Stimulated activated CD4-positive, alpha-beta T cell treated with anti-CD3 and anti-CD28 coated beads, Interleukin-4, amount 100 ng/mL, for 24 hours (primary cell): ENCODE measurements around the gene HPN.
"Not testable (repeated sequence)": the region's sequence is repeated elsewhere in the genome, so short reads cannot be mapped to it uniquely, and the experiment has no call there.

ENCODE experiments used
- DNase-seq: peaks from one replicate; pipeline ENCODE4 v3.0.0-alpha.2; 2020

Gene HPN

DNA sequence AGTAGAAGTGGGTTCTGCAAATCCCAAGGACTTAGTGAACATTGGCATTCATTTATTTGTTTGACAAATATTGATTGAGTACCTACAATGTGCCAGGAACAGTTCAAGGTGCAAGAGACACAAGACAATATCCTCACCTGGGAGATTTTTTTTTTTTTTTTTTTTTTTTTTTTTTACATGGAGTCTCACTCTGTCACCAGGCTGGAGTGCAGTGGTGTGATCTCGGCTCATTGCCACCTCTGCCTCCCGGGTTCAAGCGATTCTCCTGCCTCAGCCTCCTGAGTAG lies 13.0 kb upstream of the HPN start:
- not testable (repeated sequence) for DNase-seq

DNA sequence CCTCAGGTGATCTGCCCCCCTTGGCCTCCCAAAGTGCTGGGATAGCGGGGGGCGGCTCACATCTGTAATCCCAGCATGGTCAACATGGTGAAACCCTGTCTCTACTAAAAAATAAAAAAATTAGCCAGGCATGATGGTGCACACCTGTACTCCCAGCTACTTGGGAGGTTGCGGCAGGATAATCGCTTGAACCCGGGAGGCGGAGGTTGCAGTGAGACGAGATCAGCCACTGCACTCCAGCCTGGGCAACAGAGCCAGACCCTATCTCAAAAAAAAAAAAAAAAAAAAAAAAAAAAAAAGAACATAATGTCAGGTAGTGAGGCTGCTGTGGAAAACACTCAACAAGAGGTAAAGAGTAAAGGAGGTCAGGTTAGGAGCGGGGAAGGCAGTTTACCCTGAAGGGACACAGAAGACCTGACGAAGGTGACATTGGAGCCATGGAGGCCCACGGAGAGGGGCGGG lies 12.2 kb upstream of the HPN start:
- not testable (repeated sequence) for DNase-seq

DNA sequence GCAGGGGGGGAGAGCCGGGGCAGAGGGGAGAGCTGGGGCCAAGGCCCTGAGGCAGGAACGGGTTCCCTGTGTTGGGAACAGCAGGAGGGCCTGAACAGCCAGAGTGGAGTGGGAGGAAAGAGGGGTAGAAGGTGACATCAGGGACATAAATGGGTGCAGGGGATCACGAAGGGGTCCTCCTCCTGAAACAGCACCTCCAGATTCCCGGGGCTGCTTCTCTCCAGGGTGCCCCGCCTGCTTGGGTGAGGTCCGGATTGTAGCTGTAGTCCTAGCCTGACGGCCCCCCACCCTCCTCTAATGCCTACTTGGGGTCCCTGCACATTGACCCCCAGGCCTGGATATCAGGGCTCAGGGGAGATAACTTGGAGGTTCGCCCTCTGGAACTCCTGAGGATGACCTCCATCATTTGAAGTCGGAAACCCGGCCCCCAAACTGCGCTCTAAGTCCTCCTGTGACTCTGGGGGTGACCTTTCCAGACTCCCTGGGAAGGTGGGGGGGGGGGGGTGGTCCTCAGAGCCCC lies 11.7 kb upstream of the HPN start:
- no peak for DNase-seq

DNA sequence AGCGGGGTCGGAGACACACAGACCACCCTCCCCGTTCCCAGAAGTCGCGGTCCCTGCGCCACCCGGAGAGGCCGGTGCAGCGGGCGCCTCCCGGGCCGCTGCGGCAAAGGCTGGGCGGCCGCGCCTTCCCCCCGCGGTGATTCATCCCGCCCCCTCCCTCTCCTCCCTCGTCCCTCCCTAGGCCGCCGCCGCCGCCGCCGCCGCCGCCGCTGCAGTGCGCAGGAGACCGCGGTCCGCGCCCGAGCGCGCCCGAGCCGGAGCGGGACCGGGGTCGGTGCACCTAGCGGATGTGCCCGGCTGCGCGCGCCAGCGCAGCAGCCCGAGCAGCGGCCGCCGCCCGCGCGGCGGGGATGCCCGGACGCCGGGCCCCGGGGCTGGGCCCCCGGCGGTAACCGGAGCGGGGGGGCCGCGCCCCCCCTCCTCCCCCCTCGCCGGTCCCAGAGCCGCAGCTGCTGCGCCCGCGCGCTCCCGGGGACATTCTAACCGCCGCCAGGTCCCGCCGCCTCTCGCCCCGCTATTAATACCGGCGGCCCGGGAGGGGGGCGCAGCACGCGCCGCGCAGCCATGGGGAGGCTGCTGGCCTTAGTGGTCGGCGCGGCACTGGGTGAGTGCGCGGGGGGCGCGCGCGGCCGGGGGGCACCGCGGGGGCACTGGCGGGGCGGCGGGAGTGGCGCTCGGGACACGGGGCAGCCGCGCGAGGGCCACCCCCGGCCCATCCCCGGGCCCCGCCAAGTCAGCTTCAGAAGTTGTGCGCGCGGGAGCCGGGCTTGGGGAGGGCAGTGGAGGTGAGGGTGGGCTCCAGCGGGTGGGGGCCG lies 11.1 kb upstream of the HPN start, which contains the start of gene SCN1B:
SCN1B (plus strand) TSS at position 214 of the 815 bp plus-strand sequence; CDS start at position 565, 351 bp downstream.
- DNase-seq: peak; percentile 67

DNA sequence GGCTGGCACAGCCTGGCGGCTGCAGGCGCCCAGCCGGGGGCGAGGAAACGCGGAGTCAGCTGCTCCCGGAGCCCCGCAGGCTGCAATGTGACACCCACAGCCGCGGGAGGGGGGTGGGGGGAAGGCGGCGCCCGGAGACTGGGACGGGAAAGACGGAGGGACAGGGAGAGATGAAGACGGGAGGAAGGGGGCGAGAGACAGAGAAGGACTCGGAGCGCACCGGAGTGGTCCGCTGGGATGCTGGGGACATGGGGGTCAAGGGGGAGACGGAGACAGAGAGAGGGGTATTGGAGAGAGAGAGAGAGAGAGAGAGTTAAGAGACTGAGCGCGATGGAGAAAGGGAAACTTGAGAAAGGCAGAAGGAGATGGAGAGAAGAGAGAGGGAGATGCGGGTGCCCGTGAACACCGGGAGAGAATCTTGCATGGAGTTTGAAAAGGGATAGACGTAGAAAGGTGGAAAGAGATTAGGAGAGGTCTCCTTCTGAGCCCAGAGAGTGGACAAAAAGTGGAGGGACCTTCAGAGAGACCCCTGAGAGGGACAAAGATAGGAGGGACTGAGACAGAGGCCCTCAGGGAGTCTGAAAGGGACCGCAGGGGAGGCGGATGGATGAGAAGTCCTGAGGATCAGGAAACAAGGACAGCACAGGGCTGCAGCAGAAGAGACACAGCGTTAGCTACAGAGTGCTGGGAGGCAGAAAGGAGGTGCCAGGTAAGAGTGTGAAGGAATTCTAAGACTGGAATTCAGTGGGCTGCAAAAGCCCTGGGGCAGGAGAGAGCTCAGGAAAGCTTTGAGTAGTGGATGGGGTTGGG lies 10.2 kb upstream of the HPN start:
- DNase-seq: no peak

DNA sequence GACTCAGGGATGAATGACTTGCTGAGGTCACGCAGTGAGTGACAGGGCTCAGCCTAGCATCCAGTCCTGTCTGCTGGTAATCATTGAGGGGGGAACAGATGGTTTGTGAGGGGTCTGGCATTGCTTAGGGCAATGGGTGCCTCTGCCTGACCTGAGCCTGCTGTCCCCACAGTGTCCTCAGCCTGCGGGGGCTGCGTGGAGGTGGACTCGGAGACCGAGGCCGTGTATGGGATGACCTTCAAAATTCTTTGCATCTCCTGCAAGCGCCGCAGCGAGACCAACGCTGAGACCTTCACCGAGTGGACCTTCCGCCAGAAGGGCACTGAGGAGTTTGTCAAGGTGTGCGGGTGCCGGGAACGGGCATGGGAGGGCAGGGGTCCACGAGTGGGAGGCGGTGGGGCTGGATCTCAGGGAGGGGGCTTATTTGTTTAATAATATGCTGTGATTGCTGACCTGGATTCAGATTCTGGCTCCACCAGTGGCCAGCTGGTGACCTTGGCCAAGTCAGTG lies 9.1 kb upstream of the HPN start:
- no peak for DNase-seq

DNA sequence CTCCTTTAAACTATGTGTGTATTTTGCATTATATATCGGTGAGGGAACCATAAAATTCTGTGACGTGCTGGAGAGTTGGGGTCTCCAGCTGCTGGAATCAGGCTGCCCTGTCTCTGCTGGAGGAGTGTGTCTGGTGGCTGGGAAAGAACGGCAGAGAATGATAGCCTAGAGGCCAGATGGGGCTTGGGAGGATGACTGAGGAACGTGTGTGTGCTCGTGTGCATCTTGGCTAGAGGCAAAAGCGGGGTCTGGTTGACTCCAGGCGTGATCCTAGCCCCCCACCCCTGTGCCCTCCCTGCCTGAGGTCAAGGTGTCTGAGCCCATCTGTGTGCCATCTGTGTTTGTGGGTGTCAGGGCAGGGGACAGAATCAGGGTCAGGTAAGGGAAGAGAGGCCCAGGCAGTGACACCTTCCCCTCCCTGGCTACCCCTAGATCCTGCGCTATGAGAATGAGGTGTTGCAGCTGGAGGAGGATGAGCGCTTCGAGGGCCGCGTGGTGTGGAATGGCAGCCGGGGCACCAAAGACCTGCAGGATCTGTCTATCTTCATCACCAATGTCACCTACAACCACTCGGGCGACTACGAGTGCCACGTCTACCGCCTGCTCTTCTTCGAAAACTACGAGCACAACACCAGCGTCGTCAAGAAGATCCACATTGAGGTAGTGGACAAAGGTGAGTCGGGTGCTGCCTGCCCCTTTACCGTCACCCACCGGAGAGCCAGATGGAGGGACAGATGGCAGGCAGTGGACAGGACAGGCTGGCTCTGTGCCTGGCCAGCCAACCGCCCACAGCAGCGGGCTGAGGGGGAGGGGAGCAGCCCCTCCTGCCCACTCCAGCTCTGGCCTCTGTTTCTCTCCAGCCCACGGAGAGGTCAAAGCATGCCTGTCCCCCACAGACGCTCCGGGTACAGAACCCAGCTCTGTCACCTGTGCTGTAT lies 8.2 kb upstream of the HPN start:
- DNase-seq: no peak

DNA sequence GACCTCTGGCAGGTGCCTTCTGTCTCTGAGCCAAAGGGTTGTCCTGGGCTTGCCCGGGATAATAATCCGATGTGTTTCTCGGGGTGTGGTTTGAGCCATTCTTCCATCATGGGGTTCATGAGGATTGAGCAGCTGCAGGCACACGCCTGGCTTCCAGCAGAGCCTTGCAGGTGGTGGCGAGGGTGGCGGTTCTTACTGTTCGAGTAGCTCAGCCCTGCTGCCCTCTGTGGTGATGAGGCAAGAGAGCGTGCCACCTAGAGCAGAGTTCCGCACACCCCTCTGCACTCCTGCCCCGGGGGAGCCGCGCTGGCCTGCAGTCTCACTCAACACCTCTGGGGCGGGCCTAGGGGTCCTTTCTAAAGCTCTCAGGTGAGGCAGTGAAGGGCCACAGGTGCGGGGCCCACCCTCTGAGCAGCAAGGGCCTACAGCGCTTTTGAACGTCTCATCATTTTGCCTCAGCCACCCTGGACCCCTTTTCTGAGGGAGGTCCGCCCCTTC lies 7.5 kb upstream of the HPN start:
- DNase-seq: no peak

DNA sequence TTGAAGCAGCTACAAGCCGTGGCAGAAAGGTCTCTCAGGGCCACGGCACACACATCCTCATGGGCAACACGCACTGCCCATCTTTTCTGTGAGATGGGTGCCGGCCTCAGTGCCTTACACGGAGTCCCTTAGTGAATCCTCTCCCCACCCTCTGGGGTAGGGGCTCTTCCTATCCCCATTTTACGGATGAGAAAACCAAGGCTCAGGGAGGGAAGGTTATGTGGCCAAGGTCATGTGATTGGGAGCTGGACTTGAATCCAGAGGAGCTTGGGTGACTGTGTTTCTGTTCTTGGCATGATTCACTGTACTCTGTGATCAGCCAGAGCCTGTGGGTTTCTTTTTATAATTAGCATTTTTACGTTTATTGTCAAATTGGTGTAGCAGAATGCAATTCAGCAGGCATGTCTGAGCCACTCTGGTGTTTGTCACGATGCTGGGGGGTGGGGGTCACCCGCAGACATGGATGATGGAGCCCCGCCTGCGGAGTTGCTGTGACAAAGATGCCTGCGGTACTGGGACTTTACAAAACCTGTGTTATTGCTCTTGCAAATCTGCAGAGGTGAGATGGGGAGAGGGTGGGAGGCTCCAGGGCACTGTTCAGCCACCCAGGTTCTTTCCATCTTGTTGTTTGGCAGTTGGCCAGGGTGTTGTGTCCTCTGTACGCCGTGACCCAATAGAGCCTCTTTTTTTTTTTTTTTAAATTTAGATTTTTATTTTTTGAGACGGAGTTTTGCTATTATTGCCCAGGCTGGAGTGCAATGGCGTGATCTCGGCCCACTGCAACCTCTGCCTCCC lies 6.7 kb upstream of the HPN start:
- DNase-seq: no peak

DNA sequence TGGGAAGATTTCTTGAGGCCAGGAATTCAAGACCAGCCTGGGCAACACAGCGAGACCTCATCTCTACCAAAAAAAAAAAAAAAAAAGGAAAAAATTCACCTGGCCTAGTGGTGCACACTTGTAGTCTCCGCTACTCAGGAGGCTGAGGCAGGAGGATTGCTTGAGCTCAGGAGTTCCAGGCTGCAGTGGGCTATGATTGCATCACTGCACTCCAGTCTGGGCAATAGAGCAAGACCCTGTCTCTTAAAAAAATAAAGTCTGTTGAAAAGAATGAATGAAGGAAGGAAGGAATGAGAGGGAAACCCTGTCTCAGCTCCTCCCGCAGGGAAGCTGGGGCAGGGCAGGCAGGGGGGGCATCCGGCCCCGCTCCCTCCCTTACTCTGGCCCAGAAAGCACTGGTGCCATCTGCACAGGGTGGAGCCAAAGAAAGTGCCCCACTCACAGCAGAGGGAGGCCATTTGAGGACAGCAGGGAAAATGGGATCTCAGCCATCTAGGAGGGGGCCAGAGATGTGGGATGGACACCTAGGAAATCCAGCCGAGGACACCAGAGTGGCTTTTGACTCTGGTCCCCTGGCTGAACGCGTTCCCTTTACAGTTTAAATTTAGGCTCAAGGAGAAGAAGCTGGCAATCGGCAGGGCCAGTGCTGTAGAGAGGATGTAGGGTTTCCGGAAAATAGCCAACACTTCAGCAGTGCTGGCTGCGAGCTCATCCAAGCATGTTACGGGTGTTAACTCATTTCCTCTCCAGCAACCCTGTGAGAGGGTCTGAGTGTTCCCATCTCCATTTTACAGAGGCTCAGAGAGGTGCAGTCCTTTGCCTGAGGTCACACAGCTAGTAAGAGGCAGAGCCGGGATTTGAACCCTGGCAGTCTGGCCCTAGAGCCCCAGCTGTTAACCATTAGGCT lies 3.6 kb upstream of the HPN start:
- no peak for DNase-seq

DNA sequence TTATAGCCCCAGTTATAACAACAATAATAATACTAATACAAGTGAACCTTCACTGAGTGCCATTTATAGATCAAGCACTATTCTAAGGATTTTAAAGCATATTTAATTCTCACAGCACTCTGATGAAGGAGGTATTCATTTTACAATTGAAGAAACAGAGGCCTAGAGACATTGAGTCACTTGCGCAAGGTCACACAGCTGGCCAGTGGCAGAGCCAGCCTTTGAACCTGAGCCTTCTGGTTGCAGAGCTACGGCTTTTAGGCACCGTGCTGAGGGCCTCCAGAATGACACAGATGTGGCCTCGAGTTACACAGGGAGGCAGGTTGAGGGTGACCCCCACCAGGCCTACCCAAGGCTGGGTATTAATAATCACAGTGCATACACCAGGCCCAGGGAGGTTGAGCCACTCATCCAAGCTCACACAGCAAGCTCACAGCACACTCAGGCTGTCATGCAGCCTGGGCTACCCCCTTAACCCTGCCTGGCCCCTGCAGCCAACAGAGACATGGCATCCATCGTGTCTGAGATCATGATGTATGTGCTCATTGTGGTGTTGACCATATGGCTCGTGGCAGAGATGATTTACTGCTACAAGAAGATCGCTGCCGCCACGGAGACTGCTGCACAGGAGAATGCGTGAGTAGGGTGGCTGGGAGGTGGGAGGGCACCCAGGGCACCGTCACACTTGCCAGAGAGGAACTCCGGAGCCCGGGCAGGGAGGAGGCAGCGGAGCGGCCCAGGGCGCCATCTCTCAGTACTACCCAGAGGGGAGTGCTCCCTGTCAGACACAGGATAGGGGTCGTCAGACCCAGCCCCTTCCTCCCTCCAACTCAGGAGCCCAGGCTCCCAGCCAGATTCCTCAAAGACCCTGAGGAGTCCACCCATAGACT lies 2.7 kb upstream of the HPN start:
- DNase-seq: no peak

DNA sequence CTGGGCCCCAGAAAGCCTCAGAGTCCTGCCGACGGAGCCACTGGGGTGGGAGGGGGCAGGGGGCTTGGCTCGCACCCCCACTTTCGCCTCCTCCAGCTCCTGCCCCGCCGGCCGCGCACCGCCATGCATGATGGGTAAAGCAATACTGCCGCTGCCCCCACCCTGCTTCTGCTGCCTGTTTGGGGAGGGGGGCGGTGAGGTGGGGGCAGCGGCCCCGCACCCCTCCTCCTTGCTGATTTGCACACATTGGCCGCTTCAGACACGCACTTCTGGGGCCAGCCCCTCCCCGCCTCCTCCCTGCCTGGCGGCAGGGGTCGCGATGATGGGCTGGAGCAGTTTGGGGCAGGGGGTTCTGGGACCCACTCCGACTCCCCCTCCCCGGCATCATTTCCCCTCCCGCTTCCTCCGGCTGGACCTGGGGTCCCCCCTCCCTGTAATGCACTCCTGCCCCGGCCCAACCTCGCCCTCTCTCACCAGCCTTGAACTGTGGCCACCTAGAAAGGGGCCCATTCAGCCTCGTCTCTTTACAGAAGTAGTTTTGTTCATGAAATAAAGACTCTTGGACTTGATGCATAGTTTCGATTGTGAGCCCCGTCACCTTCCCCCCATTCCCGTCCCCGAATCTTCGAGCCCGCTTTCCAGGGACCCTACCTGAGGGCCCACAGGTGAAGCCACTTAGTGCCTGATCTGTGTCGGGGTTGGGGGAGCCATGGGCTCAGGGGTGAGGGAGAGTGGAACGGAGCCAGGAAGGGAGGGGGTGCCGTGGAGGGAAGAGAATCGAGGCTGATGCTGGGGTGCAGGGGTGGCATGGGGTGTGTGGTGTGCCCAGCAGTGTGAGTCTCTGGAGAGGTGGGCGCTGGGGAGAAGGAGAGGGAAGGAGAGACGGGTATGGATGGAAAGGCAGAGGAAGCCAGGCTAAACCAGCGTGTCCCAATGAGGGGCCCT lies 1.4 kb upstream of the HPN start:
- no peak for DNase-seq

DNA sequence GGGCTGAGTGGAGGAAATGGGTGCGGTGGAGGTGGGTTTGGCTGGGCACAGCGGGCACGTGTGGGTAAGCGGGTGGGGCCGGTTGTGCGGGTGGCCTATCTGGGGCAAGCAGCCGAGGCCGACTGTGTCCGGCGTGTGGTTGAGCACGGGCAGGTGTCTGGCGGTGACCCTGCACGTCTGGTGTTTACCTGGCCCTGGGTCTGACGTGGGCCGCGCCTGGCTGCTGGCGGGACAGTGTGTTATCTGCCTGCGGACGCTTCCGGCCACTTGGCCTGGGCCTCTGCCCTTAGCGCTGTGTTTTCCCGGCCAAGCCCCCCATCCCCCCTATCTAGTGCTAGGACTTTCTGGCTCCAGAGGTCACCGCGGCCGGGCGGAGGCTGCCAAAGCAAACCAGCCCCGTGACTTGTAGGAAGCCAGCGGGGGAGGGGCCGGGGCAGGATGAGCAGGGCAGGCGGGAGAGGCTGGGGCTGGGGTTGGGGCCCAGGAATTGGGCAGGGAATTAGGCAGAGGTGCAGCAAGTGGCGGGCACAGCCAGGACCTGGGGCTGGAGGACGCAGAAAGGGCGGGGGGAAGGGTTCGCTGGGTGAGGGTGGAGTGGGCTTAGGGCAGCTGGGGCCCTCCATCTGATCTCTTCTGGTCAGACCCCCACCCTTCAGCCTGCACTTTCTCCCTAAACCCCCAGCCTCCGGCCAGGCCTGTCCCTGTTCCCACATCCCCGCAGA lies 534 bp upstream of the HPN start:
- DNase-seq: peak; percentile 30

DNA sequence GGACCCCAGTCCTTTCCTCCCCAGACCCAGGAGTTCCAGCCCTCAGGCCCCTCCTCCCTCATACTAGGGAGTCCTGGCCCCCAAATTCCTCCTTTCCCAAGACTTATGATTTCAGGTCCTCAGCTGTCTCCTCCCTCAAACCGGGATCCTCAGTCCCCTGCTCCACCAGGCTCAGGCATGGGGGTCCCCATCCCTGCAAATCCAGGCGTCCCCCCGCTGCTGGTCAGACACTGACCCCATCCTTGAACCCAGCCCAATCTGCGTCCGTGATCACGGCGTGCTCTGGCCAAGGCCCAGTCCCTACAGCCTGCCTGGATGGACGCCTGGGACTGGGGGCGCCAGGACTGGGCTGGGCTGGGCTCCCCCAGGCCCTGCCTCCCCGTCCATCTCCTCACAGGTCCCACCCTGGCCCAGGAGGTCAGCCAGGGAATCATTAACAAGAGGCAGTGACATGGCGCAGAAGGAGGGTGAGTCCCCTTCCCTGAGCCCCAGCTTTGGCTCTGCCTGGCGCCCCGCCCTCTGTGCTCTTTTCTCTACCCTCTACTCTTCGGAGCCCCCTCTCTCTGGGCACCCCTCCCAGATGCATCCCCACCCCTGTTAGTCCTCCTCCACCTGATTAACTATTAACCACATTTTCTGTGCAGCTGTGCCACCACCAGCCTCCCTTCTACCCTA lies 672 bp downstream of the HPN start:
- no peak for DNase-seq

DNA sequence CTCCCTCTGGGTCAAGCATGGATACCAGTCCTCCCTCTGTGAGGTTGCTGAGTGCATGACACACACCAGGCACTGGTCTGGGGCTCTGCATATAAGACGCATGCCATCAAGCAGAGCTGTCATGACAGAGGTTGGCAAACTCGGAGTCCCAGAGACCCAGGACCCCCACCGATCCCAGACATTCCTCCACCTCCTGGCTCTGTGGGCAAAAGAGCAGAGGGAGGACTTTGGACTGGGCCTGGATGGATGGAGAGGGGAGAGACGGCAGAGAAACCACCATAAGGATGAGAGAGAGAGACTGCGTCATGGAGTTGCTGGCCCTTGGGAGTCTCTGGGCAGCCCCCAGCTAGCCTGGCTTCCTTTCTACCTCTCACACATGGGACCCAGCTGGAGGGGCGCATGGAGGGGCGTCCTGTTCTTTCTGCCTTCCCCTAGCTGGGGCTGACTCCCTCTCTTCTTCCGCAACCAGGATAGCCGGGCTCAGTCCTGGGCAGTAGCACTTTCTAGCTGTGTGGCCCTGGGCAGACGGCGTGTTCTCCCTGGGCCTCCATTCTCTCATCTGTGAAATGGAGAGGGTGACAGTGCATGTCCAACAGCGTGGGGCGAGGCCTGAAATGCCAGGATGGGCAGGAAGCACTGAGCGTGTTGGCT lies 1.6 kb downstream of the HPN start:
- DNase-seq: no peak

DNA sequence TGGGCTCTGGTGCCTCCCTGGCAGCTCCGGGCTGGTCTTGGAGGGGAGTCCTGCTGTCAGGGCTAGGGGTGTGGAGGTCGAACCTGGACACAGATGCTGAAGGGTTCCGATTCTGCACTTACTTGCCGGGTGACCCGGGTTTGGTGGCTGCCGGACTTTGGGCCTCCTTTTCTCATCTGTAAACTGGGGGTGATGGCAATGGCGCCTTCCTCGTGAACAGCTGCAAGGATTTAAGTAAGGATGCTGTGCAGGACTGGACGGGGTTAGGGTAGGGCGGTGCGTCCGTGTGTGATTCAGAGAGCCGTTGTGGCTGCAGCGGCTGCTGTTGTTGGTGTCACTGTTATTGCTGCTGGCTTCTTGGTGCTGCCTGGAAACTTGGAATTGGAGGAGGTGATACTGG lies 2.4 kb downstream of the HPN start:
- no peak for DNase-seq
